ENCODE data around the gene HOXD10. TPM values are rescaled to one million over a fixed set of nuclear protein-coding genes. Genes with fewer than 3 reads are reported as not detected.

The HOXD10 gene
- polyA plus RNA-seq, 4 donors, result 123 to 178 (median 159) TPM

GRCh38 chr2:176105730-176106580 lies 10.6 kb upstream of the HOXD10 start:
- no peak for DNase-seq (ENCODE audit: low read depth in 4 of 4, low spot score in 3 of 4)

- DNase-seq (ENCODE audit: low read depth in 4 of 4, low spot score in 3 of 4), result no peak
Measured at GRCh38 chr2:176106581-176107539, 9.7 kb upstream of the HOXD10 start, which contains the start of gene HOXD11. TSS of gene HOXD11 (plus strand) at chr2:176107280. CDS start at chr2:176107356, 76 bp downstream.

- DNase-seq (ENCODE audit: low read depth in 4 of 4, low spot score in 3 of 4), result no peak
Measured at GRCh38 chr2:176107731-176108181, 8.8 kb upstream of the HOXD10 start.

GRCh38 chr2:176109192-176109901 lies 7.2 kb upstream of the HOXD10 start:
- DNase-seq (ENCODE audit: low read depth in 4 of 4, low spot score in 3 of 4), result no peak

- DNase-seq (ENCODE audit: low read depth in 4 of 4, low spot score in 3 of 4), result no peak
Measured at GRCh38 chr2:176109946-176110345, 6.6 kb upstream of the HOXD10 start.

GRCh38 chr2:176110415-176111308 lies 5.9 kb upstream of the HOXD10 start:
- DNase-seq (ENCODE audit: low read depth in 4 of 4, low spot score in 3 of 4), result no peak

- DNase-seq (ENCODE audit: low read depth in 4 of 4, low spot score in 3 of 4), result no peak
Measured at GRCh38 chr2:176111309-176111663, 5.3 kb upstream of the HOXD10 start.

GRCh38 chr2:176111846-176112374 lies 4.7 kb upstream of the HOXD10 start:
- no peak for DNase-seq (ENCODE audit: low read depth in 4 of 4, low spot score in 3 of 4)

- no peak for DNase-seq (ENCODE audit: low read depth in 4 of 4, low spot score in 3 of 4)
Measured at GRCh38 chr2:176112375-176113302, 3.9 kb upstream of the HOXD10 start.

GRCh38 chr2:176114120-176114929 lies 2.3 kb upstream of the HOXD10 start:
- DNase-seq (ENCODE audit: low read depth in 4 of 4, low spot score in 3 of 4), result no peak

GRCh38 chr2:176114930-176115625 lies 1.5 kb upstream of the HOXD10 start:
- no peak for DNase-seq (ENCODE audit: low read depth in 4 of 4, low spot score in 3 of 4)

GRCh38 chr2:176117162-176117822 lies 714 bp downstream of the HOXD10 start:
- no peak for DNase-seq (ENCODE audit: low read depth in 4 of 4, low spot score in 3 of 4)

GRCh38 chr2:176117823-176118371 lies 1.3 kb downstream of the HOXD10 start:
- DNase-seq (ENCODE audit: low read depth in 4 of 4, low spot score in 3 of 4), result no peak

- DNase-seq (ENCODE audit: low read depth in 4 of 4, low spot score in 3 of 4), result no peak
Measured at GRCh38 chr2:176118601-176119339, 2.2 kb downstream of the HOXD10 start.

Data from right renal pelvis (tissue), 4 donors.